ENCODE measurements around the gene SAT2.
"Not testable (repeated sequence)": the region's sequence is repeated elsewhere in the genome, so short reads cannot be mapped to it uniquely, and the experiment has no call there.

Gene SAT2

DNA sequence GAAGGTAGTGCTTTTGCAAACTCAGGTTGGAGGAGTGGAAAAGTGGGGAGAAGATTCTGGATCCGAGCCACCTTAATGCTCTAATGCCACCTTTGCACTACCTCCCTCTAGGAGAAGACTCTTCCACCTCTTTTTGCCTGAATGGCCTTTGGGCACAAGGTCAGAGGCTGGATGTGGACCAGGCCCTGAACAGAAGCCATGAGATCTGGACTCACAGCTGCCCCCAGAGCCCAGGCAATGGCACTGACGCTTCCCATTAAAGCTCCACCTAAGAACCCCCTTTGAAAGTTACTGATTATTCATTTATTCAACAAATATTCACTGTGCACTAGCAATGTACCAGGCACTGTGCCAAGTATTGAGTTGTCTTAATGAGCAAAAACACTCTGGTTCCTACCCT lies 5.5 kb upstream of the SAT2 start:
- DNase-seq, result no peak

GRCh38 chr17:7632492-7632894 lies 4.9 kb upstream of the SAT2 start:
- peak; percentile 41 for DNase-seq

- DNase-seq, result no peak
Observed at GRCh38 chr17:7631398-7632380, 4.1 kb upstream of the SAT2 start.

- no peak for DNase-seq
Observed at GRCh38 chr17:7629939-7630571, 2.4 kb upstream of the SAT2 start, which contains the start of gene SHBG. TSS of gene SHBG (plus strand) at chr17:7630135. CDS start at chr17:7630173, 38 bp downstream.

GRCh38 chr17:7626956-7627249 lies 718 bp downstream of the SAT2 start:
- no peak for DNase-seq

GRCh38 chr17:7626307-7626706 lies 1.3 kb downstream of the SAT2 start:
- DNase-seq, result no peak

- DNase-seq, result not testable (repeated sequence)
Observed at GRCh38 chr17:7625749-7626148, 1.9 kb downstream of the SAT2 start.

GRCh38 chr17:7623661-7624060 lies 4.0 kb downstream of the SAT2 start:
- DNase-seq, result no peak

DNA sequence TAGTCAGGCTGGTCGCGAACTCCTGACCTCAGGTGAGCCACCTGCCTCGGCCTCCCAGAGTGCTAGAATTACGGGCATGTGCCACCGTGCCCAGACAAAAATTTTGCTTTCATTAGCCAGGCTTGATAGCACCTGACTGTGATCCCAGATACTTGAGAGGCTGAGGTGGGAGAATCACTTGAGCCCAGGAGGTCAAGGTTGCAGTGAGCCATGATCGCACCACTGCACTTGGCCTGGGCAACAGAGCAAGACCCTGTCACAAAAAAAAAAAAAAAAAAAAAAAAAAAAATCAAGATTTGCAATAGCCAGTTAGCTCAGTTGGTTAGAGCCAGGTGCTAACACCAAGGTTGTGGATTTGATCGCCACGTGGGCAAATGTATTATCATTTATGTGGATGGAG lies 6.8 kb downstream of the SAT2 start:
- no peak for DNase-seq

DNA sequence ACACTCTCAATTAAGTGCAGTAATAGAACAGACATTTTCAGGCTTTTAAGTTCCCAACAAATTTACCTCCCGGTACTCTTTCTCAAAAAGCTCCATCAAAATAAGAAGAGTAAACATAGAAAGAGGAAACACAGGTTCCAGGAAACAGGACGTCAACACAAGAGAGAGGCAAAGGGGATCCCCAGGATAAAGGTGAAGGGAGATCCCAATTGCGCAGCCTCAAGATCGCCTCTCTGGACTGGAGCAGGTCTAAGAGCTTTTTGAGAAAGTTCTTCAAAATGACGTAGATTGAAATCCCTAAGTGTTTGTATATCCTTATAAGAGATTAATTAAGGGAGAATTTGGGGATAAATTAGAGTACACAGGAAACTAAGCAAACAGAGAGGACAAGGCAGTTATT lies 9.0 kb downstream of the SAT2 start:
- DNase-seq, result no peak

DNA sequence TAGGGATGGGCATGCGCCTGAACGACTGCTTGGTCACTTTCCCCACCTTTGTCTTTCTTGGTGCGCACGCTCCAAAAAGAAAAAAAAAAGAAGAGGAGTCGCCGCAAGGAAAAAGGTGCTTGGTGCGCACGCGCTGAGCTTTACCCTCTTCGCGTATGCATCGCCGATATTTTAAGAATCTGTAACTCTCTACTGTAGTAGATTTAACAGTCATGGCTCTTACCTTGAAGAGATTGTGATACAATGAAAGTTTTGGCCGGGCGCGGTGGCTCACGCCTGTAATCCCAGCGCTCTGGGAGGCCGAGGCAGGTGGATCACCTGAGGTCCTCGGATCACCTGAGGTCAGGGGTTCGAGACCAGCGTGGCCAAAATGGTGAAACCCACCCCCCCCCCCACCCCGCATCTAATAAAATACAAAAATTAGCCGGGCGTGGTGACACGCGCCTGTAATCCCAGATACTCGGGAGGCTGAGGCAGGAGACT lies 12.3 kb downstream of the SAT2 start:
- no peak for DNase-seq

GRCh38 chr17:7614425-7615264 lies 13.0 kb downstream of the SAT2 start, which contains the start of gene FXR2:
TSS of gene FXR2 (minus strand) at chr17:7614897. CDS start at chr17:7614532, 365 bp downstream.
- peak; percentile 100 for DNase-seq

GRCh38 chr17:7613769-7614424 lies 13.7 kb downstream of the SAT2 start:
- DNase-seq, result no peak

DNA sequence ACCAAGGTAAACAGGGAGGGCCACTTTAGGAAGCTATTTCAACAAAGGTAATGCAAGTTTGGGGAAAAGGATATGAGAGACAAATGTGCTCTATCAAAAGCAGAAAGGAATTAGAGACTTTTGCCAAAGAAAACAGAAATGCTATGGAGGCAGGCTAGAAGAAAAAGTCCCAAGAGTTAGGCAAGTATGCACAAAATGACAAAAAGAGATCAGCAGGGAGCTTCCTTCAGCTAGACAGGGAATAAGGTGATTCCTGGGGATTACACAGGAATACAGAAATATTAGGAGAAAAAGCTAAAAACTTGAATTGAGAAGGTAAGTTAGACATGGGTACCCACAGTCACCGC lies 15.4 kb downstream of the SAT2 start:
- no peak for DNase-seq

DNA sequence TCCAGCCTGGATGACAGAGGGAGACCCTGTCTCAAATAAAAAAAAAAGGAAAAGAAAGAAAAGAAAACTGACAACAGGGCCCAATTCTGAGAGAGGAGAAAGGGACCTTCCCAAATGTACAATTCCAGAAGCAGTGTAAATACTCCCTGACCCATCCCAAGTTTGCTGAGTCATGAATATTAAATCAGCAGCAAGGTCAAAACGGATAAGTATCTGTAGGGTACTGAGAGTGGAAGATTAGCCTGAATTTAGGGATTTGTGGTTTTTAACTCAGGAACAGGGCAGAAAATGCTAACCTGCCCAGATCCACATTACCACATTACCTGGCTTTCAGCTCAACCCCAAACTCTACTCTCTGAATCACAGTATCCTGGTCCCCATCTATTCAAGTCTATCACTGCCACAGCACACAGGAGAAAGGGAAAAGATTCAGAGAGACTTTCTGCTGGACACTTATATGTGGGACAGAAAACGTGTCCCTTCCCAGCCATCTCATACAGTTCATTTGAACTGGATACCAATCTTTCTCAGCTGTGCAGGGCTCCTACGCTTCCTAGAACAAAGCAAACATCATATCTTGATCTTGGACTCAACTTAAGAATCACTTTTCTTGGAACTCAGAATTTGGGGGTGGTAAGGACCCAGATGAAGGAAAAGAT lies 15.9 kb downstream of the SAT2 start:
- DNase-seq, result no peak

- no peak for DNase-seq
Observed at GRCh38 chr17:7610641-7611040, 17.0 kb downstream of the SAT2 start.

GRCh38 chr17:7606280-7606679 lies 21.3 kb downstream of the SAT2 start:
- no peak for DNase-seq

GRCh38 chr17:7597561-7597960 lies 30.1 kb downstream of the SAT2 start:
- DNase-seq, result not testable (repeated sequence)

GRCh38 chr17:7593296-7593695 lies 34.3 kb downstream of the SAT2 start:
- DNase-seq, result no peak

DNA sequence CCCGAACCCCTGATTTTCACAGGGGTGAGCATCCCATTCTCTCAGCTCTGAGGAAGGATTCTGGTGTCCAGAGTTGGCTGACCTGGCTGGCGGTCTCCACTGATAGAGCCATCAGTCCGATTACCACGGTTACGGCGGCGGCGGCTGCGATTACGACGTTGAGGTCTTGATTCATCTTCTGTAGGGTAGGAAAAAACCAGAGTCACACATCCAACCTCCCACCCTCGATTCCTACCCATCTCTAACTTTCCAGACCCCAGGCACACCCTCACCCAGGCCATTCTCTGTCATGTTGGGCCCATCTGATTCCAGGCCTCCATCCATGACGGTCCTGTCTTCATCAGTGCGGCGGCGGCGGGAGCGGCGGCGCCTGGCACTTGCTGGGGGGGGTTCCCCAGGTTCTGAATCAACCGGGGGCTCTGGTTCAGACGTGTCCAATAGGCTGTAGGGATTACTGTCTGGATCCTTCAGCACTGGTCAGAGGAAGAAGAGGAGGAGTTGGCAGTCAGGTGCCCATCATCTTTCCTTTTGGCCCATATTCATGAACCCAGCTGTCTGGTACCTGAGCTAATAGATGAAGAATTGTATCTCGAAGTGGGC lies 35.1 kb downstream of the SAT2 start:
- DNase-seq, result no peak

DNA sequence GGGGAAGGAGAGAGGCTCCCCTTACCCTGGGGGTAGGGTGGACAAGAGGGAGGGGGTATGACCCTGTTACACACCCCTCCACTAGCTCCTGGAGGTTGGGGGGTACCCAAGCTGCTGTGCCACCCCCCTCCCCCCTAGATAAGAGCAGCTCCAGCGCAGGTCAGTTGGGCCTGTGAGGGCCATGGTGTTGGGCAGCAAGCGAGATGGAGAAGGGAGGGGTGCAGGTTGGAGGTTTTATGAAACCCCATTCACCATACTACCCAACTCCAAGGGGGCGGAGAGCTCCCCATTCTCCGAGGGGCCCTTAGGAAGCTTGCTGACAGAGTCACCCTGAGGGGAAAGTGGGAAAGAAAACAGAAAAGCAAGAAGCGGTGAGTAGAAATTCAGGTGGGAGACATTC lies 36.0 kb downstream of the SAT2 start:
- DNase-seq, result no peak

DNA sequence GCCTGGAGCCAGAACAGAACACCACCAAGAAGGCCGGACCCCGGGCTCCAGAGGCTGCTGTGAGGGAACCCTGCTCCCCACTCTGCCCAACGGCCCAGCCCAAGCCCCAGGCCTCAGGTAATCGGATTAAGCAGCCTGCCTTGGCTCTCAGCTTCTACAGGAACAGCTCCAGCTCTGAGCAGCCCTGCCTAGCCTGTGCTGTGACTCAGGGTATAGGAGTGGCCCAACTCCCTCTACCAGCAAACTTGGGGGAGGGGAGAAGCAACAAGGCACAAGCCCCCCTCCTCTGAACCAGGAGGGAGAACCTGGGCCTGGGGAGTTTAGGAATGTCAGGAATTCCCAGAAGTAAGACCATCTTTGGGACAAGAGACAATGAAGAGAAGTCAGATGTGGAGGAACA lies 36.9 kb downstream of the SAT2 start:
- no peak for DNase-seq

All from SHP77 treated with DMSO at 0.1 percent for 48 hours (cell line).